ENCODE results near the gene AP2M1. TPM values are rescaled to one million over a fixed set of nuclear protein-coding genes. Genes with fewer than 3 reads are reported as not detected.

The AP2M1 gene
- total and polyA plus RNA-seq, 2 of the 13 experiments (the other 11 are each of a cell fraction or from before 2014, with no cell fraction given) = 126 to 146 TPM

- TF ChIP-seq AKNA (CRISPR knock-in tag; IDR thresholded peaks at IDR 0.05; ENCODE audit: borderline replicate concordance) (no peak; the same call in 1 of the 2 replicates), NFIC (IDR thresholded peaks at IDR 0.05; ENCODE audit: low read length) (no peak), ZKSCAN5 (CRISPR knock-in tag; IDR thresholded peaks at IDR 0.05) (no peak), ZFYVE20 (CRISPR knock-in tag; IDR thresholded peaks at IDR 0.05; ENCODE audit: borderline replicate concordance, low read depth) (no peak; the same call in 1 of the 2 replicates), ZIK1 (CRISPR knock-in tag; IDR thresholded peaks at IDR 0.05; ENCODE audit: borderline replicate concordance, low read depth) (peak; percentile 75; the same call in 1 of the 2 replicates), MAX (IDR thresholded peaks at IDR 0.05) (peak; percentile 87), MNT (IDR thresholded peaks at IDR 0.05) (peak; percentile 23; the same call in 1 of the 2 replicates), ZNF33B (CRISPR knock-in tag; IDR thresholded peaks at IDR 0.05) (0 out of 2 replicates have a peak, but pooled peaks have one; percentile 26), HOXA3 (CRISPR knock-in tag; IDR thresholded peaks at IDR 0.05) (peak; percentile 93), NR2F6 (IDR thresholded peaks at IDR 0.05) (no peak), NR2F6 (CRISPR knock-in tag; IDR thresholded peaks at IDR 0.05) (peak; percentile 46; the same call in 1 of the 2 replicates), ZNF740 (CRISPR knock-in tag; IDR thresholded peaks at IDR 0.05) (no peak), ZNF788 (CRISPR knock-in tag; IDR thresholded peaks at IDR 0.05; ENCODE audit: borderline replicate concordance) (peak; percentile 95), ZNF160 (CRISPR knock-in tag; IDR thresholded peaks at IDR 0.05) (no peak), ELF1 (CRISPR knock-in tag; IDR thresholded peaks at IDR 0.05) (peak; percentile 100), NR2C2 (CRISPR knock-in tag; IDR thresholded peaks at IDR 0.05; ENCODE audit: borderline replicate concordance) (peak; percentile 81), PAX8 (CRISPR knock-in tag; IDR thresholded peaks at IDR 0.05; ENCODE audit: borderline replicate concordance) (no peak), ZNF24 (IDR thresholded peaks at IDR 0.05) (no peak), ZNF234 (CRISPR knock-in tag; conservative IDR thresholded peaks at IDR 0.05) (no peak), ZBTB26 (CRISPR knock-in tag; IDR thresholded peaks at IDR 0.05; ENCODE audit: borderline replicate concordance) (peak; percentile 29; the same call in 1 of the 2 replicates), ZNF879 (CRISPR knock-in tag; IDR thresholded peaks at IDR 0.05) (no peak; the same call in 1 of the 2 replicates), KLF15 (CRISPR knock-in tag; IDR thresholded peaks at IDR 0.05; ENCODE audit: borderline replicate concordance) (no peak)
These were observed 39.3 kb upstream of the AP2M1 start, which contains the start of gene EIF2B5 (continued) for GRCh38 chr3:184135149-184135910.
